B cell (primary cell): Measurements from ENCODE around the gene LAMTOR5.

Experiments
- CTCF ChIP-seq: fragments of 200-600 bp; IDR thresholded peaks from one replicate; pipeline ENCODE4 v1.8.0; 2022; ENCODE audit warnings: antibody characterized with exemption, mild to moderate bottlenecking
- EZH2 ChIP-seq: IDR thresholded peaks from 2 replicates; pipeline ENCODE4 v1.6.1; 2012; ENCODE audit warnings: borderline replicate concordance, low read depth, mild to moderate bottlenecking, moderate library complexity, low read length; ENCODE audit not compliant: insufficient read depth, poor library complexity, severe bottlenecking

GRCh38 chr1:110384581-110385321 lies 22.7 kb downstream of the LAMTOR5 start:
- TF ChIP-seq CTCF (no peak), EZH2 (no peak)
